HG03097 (cell line): ENCODE data around the gene TMEM45A.
A peak's percentile ranks its signal among the peaks of the same experiment; 100 is the strongest.
"Not testable (repeated sequence)": the region's sequence is repeated elsewhere in the genome, so short reads cannot be mapped to it uniquely, and the experiment has no call there.

ENCODE experiments used
- ATAC-seq: cut with Tn5 transposase; IDR thresholded peaks from one replicate; pipeline ENCODE4 v1.9.1; 2021; ENCODE audit not compliant: unreplicated experiment, low FRiP score

Gene TMEM45A

DNA sequence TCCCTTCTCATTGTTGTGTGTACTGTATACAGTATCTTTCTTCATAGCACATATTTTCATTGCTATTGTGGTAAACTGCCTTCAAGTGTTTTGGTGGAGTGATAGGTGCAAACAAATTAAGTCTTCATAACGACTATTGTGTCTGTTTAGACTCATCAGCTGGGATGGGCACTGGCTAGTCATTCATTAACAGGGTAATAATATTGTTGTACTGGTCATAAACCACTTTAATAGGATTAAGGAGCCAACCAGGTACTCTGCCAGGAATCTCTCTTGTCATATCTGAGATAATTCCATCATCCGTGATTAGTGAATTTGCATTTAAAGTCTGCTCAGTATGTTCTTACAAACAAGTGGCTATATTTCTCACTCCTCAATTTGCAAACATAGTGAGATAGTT is 10.2 kb upstream of the TMEM45A start:
- no peak for ATAC-seq

DNA sequence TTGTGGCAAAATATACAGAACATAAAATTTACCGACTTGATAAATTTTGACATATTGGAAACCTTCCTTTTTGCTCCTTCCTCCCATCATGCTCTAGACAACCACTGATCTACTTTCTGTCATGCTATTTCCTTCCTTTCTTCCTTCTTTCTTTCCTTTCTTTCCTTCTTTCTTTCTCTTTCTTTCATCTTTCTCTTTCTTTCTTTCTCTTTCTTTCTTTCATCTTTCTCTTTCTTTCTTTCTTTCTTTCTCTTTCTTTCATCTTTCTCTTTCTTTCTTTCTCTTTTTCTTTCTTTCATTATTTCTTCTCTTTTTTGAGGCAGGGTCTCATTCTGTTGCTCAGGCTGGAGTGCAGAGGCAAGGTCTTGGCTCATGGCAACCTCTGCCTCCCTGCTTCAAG is 8.9 kb upstream of the TMEM45A start:
- ATAC-seq = no peak

DNA sequence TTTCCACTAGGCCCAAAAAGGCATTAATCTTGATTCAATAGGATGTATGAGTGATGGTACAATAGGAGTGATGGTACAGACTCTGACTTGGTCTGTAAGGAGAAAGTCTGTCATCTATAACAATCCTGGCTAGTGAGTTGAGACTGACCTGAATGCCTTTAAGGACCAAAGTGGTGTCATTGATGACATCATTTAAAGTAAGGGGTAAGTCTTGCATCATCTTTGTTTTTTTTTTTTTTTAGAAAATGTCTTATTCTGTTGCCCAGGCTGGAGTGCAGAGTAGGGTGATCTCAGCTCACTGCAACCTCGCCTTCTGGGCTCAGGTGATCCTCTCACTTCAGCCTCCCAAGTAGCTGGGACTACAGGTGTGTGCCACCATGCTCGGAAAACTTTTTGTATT is 5.6 kb upstream of the TMEM45A start:
- no peak for ATAC-seq

DNA sequence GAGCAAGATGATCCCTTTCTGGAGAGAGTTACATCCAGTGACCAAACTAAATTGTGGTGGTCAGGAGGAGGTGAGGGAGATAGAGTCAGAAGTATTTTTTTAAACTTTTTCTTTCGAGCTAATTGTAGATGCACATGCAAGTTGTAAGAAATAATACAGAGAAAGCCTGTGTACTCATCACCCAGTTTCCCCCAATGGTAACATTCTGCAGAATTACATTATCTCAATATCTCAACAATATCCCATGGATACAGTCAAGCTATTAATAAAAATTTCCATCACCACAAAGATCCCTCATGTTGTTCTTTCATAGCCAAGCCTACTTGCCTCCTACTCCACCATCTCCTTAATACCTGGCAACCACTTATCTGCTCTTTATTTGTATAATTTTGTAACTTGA is 3.3 kb upstream of the TMEM45A start:
- no peak for ATAC-seq

DNA sequence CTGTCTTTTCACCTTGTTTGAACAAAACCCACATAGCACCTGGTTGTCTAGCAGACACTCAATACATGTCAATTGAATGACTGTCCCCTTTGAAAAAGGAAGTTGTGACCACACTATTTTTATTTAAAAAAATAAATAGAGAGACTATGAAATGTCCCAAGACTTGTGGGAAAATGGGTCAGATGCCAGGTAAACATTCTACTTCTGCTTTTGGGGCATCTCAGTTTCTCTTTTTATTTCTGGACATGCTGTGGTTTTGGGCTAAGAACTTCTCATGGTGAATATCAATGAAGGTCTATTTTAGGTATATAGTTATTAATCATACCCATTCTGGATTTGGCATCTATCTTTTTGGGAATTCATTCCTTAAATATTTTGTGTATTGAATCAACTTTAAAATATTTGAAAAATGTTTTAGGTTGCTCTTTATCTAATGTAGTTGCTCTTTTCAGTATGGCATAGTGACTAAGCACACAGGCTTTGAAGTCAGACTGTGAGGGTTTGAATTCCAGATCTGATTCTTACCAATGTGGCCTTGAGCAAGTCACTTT is 4.4 kb downstream of the TMEM45A start:
- ATAC-seq = peak; percentile 39

DNA sequence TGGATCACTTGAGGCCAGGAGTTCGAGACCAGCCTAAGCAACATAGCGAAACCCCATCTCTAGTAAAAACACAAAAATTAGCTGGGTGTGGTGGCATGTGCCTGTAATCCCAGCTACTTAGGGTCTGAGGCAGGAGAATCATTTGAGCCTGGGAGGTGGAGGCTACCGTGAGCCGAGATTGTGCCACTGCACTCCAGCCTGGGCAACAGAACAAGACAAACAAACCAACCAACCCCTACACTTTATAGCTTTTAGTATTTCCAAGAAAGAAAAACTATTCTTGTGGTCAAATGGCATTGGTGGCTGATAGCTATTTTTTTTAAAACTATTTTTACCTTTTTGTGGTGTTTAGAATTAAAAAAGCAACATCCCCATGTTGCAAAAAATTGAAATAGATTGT is 7.2 kb downstream of the TMEM45A start:
- no peak for ATAC-seq

DNA sequence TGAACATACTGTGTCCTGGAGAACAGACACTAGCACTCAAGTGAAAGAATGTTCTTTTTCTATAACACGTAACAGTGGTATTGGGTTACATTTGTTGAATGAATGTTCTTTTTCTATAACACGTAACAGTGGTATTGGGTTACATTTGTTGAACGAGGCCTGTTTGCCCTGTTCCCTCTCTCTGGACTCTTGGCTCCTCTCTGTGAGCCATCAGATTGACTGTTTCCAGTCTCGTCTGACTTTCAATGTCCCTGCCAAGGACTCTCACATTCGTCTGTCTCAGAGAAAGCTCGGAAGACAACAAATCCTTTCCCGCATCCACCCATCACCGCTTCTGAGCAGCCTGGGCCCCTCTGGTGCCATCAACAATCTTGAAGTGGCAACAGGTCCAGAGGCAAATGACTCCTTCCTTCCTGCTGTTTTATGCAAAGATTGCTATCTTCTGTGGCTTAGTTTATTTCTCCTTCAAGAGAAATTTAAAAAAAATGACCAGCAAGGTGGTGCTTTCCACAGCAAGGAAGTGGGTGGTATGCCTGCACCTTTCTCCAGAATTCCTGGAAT is 8.0 kb downstream of the TMEM45A start:
- ATAC-seq = no peak

DNA sequence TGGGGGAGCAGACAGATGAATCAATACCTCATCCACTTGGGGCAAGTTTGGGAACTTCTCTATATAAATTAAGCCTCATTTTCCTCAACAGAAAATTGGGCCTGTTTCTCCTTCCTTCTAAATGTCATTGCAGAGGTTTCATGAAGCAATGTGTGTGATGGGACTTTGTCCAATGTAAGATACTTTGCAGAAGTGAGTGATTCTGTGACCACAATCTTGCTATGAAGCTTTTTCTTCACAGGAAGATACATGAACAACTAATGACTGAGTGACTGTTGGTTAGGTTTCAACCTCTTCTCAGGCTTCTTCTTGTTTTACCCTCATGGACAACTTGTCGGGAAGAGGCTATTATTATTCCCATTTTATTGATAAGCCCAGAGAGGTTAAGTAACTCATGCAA is 11.0 kb downstream of the TMEM45A start:
- no peak for ATAC-seq

DNA sequence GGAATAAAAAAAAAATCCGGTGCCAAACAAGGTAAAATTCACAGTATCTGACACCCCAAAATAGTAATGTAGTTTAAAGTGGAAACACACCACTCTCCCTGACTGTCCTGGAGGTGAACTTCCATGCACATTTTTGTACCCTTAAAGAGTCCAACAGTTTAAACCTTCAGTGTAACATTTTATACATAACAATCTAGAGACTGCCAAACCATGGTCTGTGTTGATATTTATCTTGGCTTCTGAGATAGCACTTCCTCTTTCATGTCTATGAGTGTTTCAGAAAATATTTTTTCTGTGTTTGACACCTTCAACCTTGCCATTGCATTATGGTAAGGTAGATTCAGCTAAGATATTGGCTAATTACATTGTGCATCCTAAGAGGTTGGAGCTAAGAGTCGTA is 13.9 kb downstream of the TMEM45A start:
- no peak for ATAC-seq

DNA sequence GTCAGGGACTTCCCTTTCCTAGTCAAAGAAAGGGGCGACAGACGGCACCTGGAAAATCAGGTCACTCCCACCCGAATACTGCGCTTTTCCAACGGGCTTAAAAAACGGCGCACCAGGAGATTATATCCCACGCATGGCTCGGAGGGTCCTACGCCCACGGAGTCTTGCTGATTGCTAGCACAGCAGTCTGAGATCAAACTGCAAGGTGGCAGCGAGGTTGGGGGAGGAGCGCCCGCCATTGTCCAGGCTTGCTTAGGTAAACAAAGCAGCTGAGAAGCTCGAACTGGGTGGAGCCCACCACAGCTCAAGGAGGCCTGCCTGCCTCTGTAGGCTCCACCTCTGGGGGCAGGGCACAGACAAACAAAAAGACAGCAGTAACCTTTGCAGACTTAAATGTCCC is 17.4 kb downstream of the TMEM45A start:
- not testable (repeated sequence) for ATAC-seq

DNA sequence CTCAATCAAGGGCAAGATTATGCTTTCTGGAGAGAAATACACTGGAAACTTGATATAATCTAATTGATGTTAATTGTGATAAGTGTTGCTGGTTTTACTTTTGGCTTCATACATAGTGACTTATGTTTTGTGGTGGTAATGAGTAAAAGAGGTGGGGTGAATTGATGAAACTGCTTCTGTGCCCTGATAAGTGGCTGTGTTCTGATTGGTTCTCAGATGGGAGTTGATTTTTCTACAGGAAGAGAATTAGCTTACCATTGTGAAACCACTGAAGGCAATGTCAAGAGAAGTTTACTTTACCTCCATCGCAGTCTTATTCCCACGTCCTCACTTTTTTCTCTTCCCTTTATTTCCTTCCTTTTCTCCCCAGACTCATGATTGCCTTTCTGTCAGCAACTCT is 23.8 kb downstream of the TMEM45A start:
- no peak for ATAC-seq

DNA sequence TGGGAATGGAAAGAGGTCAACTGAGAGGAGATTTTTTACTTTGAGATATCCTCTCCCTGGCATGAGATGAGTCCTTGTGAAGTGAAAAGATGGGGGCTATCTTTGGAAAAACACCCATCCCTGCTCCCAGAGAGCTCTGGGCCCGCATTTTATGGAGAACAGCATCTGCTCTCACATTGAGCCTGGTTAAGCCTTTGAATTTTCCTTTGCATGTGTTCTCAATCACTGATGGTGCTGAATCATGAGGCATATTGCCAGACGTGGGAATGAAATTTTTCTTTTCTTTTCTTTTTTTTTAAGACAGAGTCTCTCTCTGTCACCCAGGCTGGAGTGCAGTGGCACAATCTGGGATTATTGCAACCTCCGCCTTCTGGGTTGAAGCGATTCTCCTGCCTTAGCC is 24.4 kb downstream of the TMEM45A start:
- no peak for ATAC-seq

DNA sequence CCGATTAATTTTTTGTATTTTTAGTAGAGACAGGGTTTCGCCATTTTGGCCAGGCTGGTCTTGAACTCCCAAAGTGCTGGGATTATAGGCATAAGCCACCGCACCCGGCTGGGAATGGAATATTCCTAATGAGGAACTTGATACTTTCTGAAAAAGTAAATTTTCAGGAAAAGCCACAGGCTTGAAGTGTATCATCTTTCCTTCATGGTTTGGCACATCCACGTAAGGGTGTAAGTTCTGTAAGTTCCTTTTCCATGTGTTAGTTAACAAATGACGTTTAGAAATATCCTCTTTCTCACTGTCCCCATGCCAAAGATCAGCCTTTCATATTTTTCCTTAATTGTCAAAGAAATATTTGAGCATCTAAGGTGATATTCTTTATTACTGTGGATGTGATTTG is 24.9 kb downstream of the TMEM45A start:
- no peak for ATAC-seq

DNA sequence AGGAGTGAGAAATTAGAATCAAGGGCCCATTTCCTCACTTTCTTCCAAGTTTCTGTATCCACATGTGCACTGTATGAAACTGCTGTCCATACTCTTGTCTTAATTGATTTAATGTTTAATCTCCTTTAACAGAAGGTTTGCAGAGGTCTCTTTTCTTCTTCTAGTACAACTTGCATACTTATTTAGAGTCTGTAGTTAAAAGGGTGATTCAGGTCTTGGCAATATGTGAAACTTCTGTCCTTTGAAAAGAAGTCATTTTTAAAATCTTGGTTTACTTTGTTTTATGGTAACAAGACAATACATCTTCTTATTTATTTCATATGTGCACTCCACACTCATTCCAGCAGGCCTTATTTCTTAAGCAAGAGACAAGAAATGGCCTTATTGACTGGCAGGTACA is 25.8 kb downstream of the TMEM45A start:
- ATAC-seq = no peak

DNA sequence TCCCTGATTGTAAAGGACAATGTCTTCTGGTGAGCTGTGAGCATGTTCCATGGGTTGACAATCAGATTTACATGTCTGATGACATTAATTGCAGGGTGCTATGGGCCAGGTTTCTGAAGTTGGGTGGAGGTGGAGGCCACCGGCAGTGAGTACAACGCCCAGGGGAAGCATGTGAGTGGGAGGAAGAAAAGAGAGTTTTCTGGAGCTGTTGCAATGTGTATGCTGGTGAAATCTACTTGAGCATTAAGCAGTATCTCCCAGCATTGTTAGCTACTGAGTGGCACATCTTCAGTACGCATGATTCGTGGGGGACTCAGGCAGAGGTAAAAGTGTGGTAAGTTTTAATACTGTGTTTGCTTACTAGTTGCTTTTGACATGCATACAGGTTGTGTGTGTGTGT is 26.6 kb downstream of the TMEM45A start:
- ATAC-seq = no peak

DNA sequence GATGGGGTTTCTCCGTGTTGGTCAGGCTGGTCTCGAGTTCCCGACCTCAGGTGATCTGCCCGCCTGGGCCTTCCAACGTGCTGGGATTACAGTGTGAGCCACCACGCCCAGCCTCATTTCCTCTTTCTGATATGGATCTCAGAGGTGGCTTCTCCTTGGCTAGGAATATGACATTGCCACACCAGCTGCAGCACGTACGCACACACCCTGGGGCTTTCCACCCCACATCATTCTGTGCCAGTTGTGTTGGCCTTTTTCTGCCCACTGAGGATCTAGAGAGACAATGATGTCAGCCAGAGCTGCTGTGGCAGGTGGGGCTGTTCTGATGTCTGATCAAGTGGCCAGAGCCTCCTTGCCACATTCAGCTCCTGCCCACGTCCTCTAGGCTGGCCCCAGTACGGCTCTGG is 29.0 kb downstream of the TMEM45A start:
- no peak for ATAC-seq

DNA sequence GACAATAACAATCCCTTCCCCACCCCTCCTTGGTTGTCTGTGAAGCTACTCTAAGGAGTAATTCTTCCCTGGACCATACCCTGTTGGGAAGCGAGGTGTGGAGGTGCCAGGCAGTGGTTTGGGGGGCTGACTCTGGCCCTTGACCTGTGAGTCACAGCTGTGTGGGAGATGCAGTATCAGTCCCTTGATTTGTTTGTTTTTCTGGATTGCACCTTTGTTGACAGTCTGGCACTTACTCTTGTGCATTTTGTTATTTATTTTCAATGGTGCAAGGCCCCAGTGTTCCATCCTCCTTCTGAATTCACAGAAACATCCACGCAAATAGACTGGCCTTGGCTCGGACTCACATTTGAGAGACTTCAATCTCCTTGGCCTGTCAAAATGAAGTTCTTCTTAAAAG is 29.7 kb downstream of the TMEM45A start:
- no peak for ATAC-seq

DNA sequence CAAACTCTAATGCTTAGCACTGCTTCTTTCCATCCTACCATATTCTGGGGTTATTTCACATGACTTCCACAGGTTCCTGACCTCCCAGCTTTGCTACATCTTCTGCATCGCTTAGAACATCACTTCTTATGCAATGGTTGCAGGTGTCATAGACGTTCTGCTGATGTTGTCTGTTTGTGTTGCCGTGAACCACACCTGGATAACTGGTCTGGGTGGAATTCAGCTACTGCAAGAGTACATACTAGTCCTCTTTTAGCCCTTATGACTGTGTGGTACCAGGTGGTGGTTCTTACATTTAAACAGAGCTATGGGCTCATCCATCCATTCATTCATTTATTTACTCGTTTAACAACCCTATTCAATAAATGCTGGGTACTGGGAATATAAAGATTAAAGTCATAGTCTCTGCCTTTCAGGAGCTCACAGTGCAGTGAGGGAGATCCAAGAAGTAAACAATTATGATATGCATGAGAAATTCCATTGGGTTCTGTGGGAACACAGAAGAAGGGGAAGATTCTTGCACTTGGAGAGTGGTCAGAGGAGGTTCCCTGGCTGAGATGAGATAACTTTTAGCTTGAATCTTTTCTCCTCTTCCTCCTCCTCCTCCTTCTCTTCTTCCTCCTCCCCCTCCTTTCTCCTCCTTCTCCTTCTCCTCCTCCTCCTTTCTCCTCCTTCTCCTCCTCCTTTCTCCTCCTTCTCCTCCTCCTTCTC is 30.8 kb downstream of the TMEM45A start:
- no peak for ATAC-seq

DNA sequence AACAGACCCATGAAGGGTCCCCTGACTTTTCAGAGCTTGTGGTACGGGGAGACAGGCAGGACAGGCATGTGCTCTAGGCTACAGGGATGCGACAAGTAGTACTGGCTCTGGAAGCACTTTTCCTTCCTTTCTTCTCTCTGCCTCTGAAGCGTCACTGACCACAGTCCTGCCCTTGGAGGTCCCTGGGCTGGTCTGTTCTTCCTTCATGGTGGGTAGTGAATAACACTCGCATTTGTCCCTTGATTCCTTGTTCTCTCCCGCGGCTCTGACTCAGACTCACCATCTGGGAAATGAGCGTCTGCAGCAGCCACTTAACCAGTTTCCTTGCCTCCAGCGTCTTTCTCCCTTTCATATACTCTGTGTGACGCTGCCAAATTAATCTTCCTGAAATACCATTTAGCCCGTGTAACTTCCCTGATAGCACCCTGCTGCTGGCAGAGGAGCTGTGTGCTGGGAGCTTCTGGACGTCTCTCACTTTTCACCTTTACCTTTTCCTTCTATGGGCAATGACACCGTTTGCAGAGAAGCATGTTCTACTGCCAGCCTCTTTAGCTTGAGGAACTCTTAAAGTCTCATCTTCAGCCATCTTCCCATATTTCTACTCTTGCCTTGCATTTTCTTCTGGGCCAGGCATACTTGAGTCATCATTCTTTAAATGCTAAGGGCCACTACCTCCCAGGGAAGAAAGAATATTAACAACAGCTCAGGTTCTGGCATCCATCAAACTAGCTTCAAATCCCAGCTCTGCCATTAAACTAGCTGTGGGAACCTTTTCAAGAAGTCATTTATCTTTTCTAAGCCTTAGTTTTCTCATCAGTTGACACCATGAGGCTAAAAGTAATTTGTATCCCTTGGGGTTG is 33.6 kb downstream of the TMEM45A start:
- ATAC-seq = no peak

DNA sequence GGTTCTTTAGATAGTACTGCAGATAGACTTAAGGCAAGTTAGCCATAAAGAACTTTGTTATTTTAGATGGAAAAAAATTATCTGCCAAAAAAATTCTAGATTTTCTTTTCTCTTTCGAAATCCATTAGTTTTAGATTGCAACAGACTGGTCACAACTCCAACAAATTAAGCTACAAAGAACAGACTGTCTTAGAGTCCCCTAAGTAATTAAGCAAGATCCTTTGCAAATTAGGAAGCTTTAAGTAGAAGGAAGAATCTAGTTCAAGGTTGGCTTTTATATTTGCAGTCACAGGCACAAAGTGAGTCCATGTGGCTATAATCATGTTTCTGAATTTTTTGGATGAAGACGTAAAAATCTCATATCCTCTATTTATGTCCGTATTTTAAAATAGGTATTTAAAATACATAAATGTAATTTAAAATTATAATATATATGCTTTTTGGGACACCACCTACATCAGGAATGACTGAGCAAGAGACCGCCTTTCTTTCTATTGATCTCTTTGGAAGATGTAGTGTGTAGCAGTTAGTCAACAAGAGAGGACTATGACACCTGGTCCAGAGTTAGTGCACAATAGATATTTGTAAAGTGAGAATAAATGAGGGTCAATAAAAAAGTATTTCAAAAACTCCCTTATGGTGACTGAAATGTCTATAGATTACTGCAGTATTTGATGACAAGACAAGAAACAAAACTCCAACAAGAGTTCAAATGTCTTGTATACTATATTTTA is 34.4 kb downstream of the TMEM45A start:
- no peak for ATAC-seq

DNA sequence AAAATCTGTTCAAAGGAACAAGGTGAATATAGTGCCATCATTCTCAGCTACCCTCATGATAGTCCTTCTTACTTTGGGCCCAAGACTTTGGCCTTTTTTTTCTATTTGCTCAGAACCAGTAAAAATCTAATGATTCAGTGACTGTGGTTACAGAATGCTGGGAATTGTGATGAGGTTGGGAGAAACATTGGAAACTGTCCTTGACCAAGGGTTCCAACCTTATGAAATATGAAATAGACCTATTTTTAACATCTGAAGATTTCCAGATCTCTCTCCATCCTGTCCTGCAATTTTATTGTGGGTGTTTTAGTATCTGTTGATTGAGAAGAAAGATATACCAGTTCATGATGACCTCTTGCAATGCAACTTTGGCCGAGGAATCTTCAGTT is 34.9 kb downstream of the TMEM45A start:
- ATAC-seq = no peak
